GM11168 (cell line): ENCODE measurements around the gene SLC34A3.

Experiments
- in situ Hi-C: fragments of 300-500 bp; cut with MboI; formaldehyde crosslinking; loops from one replicate; pipeline ENCODE4 v1.12.0; 2022; ENCODE audit warnings: low sequenced_read_pairs; ENCODE audit not compliant: unreplicated experiment

SLC34A3 gene

GRCh38 chr9:137216188-137216965, 14.3 kb upstream of the SLC34A3 start:
- in situ Hi-C loops: no loop called here

DNA sequence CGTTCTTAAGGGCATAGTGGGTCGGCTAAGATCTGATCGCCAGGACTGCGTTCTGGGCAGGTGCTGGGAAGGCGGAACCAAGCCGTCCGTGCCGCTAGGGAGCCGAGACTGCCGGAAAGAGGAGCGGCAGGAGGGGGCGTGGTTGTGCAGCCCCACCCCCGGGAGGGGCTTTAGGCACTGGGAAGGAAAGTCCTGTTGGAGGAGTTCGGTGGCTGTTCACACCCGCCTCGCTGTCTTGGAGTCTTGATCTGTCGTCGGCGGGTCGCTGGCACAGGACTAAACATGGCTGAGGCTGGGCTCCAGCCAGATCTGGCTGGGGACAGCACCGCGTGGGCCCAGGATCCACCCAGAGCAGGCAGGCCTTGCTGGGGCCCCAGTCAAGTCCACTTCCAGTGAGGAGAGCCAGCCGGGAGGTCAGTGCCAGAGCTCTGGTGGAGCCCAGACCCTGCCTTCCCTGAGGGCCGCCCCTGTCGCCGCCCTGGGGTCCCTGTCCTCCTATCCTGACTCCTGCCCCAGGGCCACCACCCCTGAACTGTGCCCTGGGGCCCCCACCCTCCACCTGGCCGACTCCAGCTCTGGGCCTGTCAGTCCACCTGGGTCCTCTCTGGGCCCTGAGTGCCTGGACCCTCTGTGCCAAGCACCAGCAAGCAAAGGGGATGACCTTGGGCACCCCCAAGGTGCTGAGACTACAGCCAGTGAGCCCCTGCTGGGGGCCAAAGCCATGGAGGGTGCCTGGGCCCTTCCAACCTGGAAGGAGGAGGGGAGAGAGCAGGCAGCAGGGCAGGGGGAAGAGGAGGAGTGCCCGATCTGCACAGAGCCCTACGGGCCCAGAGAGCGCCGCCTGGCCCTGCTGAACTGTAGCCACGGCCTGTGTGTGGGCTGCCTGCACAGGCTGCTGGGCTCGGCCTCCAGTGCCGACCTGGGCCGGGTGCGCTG, 13.2 kb upstream of the SLC34A3 start:
- in situ Hi-C loops: no loop called here

DNA sequence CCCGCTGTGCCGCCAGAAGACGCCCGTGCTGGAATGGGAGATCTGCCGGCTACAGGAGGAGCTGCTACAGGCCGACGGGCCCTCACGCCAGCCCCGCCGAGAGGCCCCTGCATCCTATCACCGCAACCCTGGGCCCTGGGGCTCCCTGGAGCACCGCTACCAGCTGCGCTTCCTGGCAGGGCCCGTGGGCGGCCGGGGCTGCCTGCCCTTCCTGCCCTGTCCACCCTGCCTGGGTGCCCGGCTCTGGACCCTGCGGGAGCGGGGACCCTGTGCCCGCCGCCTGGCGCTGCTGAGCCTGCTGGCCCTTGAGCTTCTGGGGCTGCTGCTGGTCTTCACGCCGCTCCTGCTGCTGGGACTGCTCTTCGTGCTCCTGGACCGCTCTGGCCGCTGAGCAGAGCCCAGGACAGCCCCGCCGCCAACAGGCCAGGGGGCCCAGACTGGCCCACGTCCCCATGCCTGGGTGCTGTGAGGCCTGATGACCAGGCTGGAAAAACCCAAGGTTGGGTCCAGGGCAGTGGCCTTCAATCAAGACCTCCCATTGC, 12.4 kb upstream of the SLC34A3 start:
- in situ Hi-C loops: no loop called here

DNA sequence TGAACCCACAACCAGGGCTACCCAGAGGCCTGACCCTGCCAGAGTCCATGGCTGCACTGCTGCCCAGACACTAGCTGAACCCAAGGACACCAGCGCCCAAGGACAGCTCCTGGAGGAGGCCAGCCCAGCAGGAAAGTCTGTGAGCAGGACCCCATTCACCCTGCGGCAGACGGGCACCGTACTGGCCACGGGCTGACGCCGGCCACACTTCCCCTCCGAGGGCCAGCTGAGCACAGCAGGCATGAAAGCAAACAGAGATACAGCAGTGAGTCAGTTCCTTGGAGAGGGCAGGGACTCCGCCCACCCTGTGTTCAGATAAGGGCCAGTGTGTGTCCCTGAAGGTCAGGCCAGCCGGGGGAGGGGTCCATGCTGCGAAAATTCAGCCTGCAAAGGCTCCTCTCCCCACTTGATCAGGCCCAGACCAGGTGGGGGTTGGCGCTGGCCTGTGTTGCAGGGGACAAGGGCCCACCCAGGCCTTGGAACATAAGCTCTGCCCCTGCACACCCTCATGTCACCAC, 11.9 kb upstream of the SLC34A3 start:
- in situ Hi-C loops: no loop called here

DNA sequence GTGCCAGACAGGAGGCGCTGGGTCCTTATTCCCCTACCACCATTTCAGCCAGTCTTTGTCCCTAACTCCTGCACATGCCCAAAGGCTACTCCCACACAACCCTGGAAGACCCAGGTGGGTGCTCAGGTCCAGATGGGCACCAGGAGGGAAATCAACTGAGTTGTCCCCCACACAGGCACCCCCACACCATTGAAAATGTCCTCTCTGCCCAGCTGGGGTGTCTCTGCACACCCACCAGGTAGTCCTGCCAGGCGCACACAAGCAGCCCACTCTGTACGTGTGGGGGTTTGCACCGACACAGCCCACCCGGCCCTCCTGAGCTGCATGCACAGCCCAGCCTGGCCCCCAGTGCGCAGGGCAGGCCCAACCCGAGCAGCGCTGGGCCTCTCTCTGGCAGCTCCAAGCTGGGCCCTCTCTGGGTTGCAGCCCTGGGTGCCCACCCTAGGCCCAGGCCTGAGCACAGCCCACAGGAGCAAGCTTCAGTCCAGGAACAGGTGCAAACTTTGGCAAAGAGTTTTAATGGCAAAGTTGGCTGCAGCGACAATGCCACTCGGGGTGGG, 10.9 kb upstream of the SLC34A3 start:
- in situ Hi-C loops: no loop called here

DNA sequence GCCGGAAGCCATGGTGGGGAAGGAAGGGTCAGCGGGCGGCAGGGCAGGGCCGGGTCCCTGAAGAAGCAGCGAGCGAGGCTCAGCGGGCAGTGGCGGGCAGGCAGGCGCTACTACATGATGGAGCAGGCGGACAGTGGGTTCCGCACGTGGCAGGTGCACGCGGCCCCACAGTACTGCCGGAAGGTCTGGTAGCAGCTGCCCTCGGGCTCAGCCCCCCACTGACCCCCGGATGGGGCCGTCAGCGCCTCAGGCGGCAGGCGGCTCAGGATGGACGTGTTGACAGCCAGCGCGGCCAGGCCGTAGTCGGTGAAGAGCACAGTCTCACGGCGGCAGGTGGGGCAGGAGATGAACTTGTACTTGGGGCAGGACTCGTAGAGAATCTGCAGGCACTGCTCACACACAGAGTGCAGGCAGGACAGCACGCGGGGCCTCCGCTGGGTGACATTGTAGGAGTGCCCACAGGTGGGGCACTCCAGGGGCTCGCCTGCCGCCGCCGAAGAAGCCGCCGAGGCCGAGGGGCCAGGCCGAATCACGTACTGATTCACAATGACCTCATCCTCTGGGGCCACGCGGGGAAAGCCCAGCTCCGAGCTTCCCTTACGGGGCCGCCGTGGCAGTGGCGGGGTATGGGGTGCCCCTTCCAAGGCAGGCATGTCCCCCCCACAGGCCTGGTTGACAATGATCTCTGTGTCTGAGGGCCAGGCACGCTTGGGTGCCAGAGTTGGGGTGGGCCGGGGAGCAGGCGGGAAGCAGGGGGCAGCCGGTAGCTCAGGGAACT, 10.2 kb upstream of the SLC34A3 start:
- in situ Hi-C loops: no loop called here

GRCh38 chr9:137221095-137221505, 9.6 kb upstream of the SLC34A3 start:
- in situ Hi-C loops: no loop called here

GRCh38 chr9:137221506-137222111, 9.1 kb upstream of the SLC34A3 start:
- in situ Hi-C loops: no loop called here

- in situ Hi-C loops: no loop called here
Measured at GRCh38 chr9:137222190-137223077, 8.3 kb upstream of the SLC34A3 start, which contains the start of gene RNF208. Gene RNF208 (minus strand): TSS chr9:137222240. CDS start chr9:137221212, 1,028 bp downstream.

- in situ Hi-C loops: no loop called here
Measured at GRCh38 chr9:137223078-137223970, 7.4 kb upstream of the SLC34A3 start.

DNA sequence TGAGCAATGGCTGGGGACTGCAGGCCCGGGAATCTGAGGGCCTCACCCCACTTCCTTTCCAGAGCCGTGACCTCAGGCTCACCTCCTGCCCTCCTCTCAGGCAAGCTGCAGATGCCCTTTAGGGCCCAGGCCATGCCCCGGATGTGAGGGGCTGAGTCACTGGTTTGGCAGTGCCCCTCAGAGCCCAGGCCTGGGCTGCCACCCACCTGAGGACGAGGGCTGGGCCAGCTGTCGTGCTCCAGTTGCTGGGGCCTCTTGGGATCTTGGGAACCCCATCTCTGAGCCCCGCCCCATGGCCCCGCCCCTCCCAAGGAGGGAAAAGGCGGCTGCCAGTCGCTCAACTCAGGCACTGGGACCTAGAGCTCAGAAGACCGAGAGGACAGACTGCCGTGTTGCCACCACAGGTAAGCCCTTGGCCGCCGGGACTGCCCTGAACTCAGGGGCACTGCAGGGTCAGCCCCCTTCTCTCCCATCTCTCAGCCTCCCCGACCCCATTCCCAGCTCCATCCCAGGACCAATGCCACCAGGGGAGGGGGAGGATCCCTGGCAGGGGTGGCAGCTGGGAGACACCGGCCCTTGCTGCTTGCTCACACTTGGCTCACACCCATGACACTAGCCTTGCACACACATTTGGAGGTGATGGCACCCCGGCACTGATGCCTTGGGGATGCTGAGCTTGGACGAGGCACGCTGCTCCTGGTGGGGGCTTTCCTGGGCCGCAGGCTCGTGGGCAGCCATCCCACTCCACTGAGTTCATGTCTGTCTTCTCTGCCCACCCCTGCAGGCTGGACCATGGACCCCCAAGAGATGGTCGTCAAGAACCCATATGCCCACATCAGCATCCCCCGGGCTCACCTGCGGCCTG, 5.6 kb upstream of the SLC34A3 start, which contains the start of gene CYSRT1:
CYSRT1 (plus strand) TSS at position 345 of the 865 bp plus-strand sequence; CDS start at position 793, 448 bp downstream.
- in situ Hi-C loops: no loop called here

DNA sequence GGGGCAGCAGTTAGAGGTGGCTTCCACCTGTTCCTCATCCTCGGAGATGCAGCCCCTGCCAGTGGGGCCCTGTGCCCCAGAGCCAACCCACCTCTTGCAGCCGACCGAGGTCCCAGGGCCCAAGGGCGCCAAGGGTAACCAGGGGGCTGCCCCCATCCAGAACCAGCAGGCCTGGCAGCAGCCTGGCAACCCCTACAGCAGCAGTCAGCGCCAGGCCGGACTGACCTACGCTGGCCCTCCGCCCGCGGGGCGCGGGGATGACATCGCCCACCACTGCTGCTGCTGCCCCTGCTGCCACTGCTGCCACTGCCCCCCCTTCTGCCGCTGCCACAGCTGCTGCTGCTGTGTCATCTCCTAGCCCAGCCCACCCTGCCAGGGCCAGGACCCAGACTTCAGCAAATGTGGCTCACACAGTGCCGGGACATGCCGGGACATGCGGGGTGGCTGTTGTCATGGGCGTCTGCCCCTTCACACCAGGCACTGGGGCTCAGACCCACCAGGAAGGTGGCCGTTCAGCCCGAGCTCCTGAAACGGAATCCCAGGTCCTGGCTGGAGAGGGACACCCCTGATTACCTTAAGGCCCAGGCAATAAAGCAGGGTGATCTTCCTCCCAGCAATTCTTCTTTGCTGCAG, 4.9 kb upstream of the SLC34A3 start:
- in situ Hi-C loops: no loop called here

DNA sequence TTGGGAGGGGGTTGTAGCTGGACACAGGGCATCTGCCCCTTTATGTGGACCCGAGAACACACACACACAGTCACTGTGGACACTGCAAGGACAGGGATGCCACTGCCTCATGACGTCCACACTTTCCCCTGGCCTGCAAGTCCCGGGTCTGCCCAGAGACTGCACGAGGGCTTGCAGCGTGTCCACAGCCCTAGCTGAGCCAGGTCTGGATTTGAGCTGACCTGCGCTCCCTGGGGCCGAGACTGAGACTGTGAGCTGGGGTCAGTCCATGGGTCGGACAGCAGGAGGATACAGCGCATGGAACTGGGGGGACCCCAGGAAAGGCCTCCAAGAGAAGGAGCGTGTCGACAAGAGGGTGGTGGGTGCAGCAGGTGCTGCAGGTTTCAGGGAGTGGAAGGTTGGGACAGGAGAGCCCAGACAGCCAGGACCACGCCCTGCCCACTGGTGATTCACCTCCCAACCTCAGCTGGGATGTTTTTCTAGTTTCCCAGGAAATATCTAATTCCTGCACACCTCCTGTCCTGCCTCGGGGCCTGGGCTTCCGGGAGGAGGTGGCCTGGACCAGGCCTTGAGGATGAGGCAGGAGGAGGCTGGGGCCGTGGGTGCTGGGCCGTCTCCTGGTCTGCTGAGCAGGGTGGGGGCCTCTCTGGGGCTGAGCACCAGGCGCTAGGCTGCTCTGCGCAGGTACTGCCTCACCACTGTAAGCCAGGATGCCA, 4.2 kb upstream of the SLC34A3 start:
- in situ Hi-C loops: no loop called here

DNA sequence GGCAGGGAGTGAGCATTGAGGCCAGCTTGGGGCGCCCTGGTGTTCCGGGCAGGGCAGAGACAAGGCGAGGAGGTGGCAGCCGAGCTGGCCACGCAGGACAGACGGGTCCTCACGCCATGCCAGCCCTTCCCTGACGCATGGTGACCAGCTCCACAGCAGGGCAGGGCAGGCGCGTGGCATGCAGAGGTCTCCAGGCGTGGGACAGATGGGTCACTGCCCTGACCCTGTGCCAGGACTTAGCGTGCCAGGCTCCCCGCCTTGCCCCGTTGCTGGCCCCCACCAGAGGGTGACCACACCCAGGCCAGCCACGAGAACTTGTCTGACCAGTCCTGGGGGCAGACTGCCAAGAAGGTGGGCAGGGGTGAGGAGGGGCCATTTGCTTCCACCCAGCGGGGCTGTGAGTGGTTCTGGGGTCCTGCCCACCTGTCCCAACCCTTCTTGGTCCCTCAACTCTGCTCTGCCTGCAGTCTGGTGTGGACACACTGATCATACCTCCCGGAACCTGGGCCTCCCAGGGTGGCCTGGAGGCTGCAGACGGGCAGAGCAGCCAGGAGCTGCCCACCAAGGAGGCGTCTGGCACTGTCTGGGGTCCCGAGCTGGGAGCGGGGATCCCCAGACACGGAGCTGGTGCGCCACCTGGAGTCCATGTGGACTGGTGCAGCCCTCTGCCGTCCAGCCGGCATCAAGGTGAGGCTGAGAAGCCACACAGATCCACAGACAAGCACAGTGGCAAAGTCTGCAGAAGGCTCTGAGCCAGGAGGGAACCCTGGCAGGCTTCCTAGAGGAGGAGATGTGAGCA, 3.4 kb upstream of the SLC34A3 start, which contains the start of gene RNF224:
RNF224 (plus strand) TSS at position 449 of the 799 bp plus-strand sequence. CDS start 834 bp downstream, outside the sequence.
- in situ Hi-C loops: no loop called here
